Stimulated activated CD4-positive, alpha-beta T cell treated with anti-CD3 and anti-CD28 coated beads, Interleukin-2, amount 100 ng/mL, for 24 hours (primary cell): ENCODE results near the gene DMRTB1.

Experiments
- DNase-seq, 2 donors: peaks; one replicate each; pipeline ENCODE4 v3.0.0-alpha.2; 2020

Gene DMRTB1

GRCh38 chr1:53511323-53511932 is 52.2 kb downstream of the DMRTB1 start:
- DNase-seq = no peak

GRCh38 chr1:53511933-53512806 is 53.0 kb downstream of the DMRTB1 start:
- no peak for DNase-seq

DNA sequence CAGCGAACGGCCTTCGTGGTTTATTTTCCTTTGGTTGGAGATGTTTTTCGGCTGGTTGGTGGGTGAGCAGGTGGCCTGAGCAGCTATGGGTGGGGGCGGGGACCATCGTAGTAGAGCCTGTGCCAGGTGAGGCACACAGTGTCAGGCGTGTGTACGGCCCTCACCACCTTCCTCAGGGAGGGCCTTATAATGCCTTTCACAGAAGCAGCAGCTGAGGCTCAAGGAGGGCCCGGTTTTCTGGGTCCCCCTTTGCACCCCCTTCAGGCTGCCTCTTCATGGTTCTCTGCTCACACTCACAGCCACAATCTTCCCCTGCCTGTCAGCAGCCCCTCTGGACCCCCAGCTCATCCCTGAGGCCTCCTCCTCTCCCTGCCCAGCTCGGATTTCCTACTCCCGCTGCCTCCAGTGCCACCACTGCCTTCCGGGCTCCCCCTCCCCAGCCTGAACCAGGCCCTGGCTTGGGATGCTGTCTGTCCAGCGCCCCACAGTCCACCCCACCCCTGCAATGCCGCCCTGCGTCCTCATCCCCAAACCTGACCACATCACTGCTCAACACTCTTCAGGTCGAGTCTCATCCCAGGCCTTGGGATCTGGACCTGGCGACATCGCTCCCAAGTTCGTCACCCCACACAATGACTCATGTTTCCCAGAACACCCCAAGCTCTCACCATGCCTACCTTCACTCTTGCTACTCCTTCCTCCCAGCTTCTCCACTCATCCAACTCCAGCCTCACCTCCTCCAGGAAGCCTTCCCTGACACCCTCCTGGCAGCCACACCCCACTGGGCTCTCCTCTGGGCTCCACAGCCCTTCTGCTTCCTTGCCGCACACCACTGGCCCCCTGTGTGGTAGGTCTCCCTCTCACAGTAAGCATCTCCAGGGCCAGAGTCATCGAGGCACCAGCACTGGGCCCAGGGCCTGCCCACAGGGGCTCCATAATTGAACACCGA is 53.9 kb downstream of the DMRTB1 start:
- DNase-seq = no peak

- DNase-seq = no peak
Measured at GRCh38 chr1:53513846-53514245, 54.6 kb downstream of the DMRTB1 start.

GRCh38 chr1:53514436-53514835 is 55.2 kb downstream of the DMRTB1 start:
- DNase-seq = no peak

DNA sequence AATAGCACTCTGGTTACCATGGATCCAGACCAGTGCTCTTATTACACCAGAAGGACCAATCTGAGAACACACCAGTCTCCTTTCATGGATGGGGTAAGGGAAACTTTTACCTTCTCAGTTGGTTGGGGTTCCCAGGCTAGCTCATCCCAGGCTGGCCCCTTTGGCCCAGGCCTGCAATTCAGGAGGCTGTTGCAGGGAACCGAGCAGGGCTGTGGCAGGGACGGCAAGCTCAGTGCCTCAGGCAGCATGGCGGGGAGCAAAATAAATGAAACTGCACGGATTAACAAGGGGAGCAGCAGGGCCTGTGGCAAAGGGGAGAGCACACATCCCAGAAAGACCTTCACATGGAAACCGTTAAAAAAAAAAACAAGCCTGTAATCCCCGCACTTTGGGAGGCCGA is 57.0 kb downstream of the DMRTB1 start:
- DNase-seq = no peak
